ENCODE results near the gene ACSL5.

DNA sequence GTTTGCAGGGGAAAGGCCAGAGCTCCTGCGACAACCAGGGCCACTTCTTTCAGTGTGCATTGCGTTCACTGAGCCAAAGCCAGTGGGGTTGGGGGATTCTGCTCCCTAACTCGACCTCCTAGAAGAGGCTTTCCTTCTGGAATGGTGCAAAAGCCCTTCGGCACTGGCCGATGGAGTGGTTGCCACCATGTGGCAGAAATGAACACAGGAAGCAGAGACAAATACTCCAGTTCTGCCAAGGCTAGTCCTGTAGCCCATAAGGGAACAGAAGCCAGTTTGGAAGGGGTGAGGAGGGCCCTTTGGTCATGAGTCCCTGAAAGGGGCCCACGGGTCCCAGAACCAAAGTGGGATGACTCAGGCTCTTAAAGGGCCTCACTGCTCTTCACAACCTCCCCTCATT is 29.7 kb upstream of the ACSL5 start:
- no peak for TF ChIP-seq EZH2 (IDR thresholded peaks at IDR 0.05; ENCODE audit: borderline replicate concordance, low read depth, low read length, severe bottlenecking)
- TF ChIP-seq, protein P1, sequence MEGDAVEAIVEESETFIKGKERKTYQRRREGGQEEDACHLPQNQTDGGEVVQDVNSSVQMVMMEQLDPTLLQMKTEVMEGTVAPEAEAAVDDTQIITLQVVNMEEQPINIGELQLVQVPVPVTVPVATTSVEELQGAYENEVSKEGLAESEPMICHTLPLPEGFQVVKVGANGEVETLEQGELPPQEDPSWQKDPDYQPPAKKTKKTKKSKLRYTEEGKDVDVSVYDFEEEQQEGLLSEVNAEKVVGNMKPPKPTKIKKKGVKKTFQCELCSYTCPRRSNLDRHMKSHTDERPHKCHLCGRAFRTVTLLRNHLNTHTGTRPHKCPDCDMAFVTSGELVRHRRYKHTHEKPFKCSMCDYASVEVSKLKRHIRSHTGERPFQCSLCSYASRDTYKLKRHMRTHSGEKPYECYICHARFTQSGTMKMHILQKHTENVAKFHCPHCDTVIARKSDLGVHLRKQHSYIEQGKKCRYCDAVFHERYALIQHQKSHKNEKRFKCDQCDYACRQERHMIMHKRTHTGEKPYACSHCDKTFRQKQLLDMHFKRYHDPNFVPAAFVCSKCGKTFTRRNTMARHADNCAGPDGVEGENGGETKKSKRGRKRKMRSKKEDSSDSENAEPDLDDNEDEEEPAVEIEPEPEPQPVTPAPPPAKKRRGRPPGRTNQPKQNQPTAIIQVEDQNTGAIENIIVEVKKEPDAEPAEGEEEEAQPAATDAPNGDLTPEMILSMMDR (IDR thresholded peaks at IDR 0.05; ENCODE audit: extremely low read depth in 1 of 2, insufficient read depth in 1 of 2, low read depth in 1 of 2, low read length in 2 of 2) = no peak
- TF ChIP-seq POLR2A (IDR thresholded peaks at IDR 0.05; ENCODE audit: low read depth, low read length) = no peak

Measured in endothelial cell of umbilical vein (primary cell).